ENCODE data around the gene GOLGA7B.

GOLGA7B gene

GRCh38 chr10:97821308-97822038 lies 28.2 kb upstream of the GOLGA7B start:
- ATAC-seq = no peak

GRCh38 chr10:97822261-97822687 lies 27.4 kb upstream of the GOLGA7B start:
- no peak for ATAC-seq
- no peak for TF ChIP-seq ZC3H10 (CRISPR knock-in tag; IDR thresholded peaks at IDR 0.05)
- no peak for TF ChIP-seq TSHZ2 (CRISPR knock-in tag; IDR thresholded peaks at IDR 0.05)
- no peak for TF ChIP-seq PPARA (CRISPR knock-in tag; IDR thresholded peaks at IDR 0.05; ENCODE audit: borderline replicate concordance)
- TF ChIP-seq ZNF565 (CRISPR knock-in tag; conservative IDR thresholded peaks at IDR 0.05; ENCODE audit: low read depth) = no peak
- no peak for TF ChIP-seq CSRNP3 (CRISPR knock-in tag; IDR thresholded peaks at IDR 0.05)
- TF ChIP-seq CREB5 (CRISPR knock-in tag; IDR thresholded peaks at IDR 0.05; ENCODE audit: low read depth) = no peak
- no peak for TF ChIP-seq TCF4 (CRISPR knock-in tag; IDR thresholded peaks at IDR 0.05; ENCODE audit: borderline replicate concordance)
- no peak for TF ChIP-seq BACH2 (CRISPR knock-in tag; IDR thresholded peaks at IDR 0.05; ENCODE audit: borderline replicate concordance)
- TF ChIP-seq POU6F1 (CRISPR knock-in tag; IDR thresholded peaks at IDR 0.05; ENCODE audit: borderline replicate concordance, low read depth) = no peak
- TF ChIP-seq TOX (CRISPR knock-in tag; IDR thresholded peaks at IDR 0.05; ENCODE audit: borderline replicate concordance) = no peak
- no peak for TF ChIP-seq SNAI2 (CRISPR knock-in tag; IDR thresholded peaks at IDR 0.05)
- TF ChIP-seq ZFP30 (CRISPR knock-in tag; IDR thresholded peaks at IDR 0.05) = no peak
- no peak for TF ChIP-seq ZNF8 (CRISPR knock-in tag; IDR thresholded peaks at IDR 0.05)
- no peak for TF ChIP-seq GLIS3 (CRISPR knock-in tag; IDR thresholded peaks at IDR 0.05)
- TF ChIP-seq ZNF70 (CRISPR knock-in tag; IDR thresholded peaks at IDR 0.05) = no peak

More at GRCh38 chr10:97821308-97822038, 28.2 kb upstream of the GOLGA7B start:
- TF ChIP-seq ZNF565 (CRISPR knock-in tag; conservative IDR thresholded peaks at IDR 0.05; ENCODE audit: low read depth) (no peak), OSR1 (CRISPR knock-in tag; IDR thresholded peaks at IDR 0.05) (no peak), POU6F1 (CRISPR knock-in tag; IDR thresholded peaks at IDR 0.05; ENCODE audit: borderline replicate concordance, low read depth) (no peak), ZFP30 (CRISPR knock-in tag; IDR thresholded peaks at IDR 0.05) (no peak), ARNTL (CRISPR knock-in tag; IDR thresholded peaks at IDR 0.05; ENCODE audit: borderline replicate concordance, low read depth) (no peak), CSDC2 (CRISPR knock-in tag; IDR thresholded peaks at IDR 0.05) (no peak), PATZ1 (CRISPR knock-in tag; IDR thresholded peaks at IDR 0.05; ENCODE audit: borderline replicate concordance) (no peak), ESRRG (CRISPR knock-in tag; IDR thresholded peaks at IDR 0.05) (no peak), BACH2 (CRISPR knock-in tag; IDR thresholded peaks at IDR 0.05; ENCODE audit: borderline replicate concordance) (no peak), CREB5 (CRISPR knock-in tag; IDR thresholded peaks at IDR 0.05; ENCODE audit: low read depth) (no peak), ZNF70 (CRISPR knock-in tag; IDR thresholded peaks at IDR 0.05) (no peak), ZFP3 (CRISPR knock-in tag; IDR thresholded peaks at IDR 0.05) (no peak), TCF4 (CRISPR knock-in tag; IDR thresholded peaks at IDR 0.05; ENCODE audit: borderline replicate concordance) (no peak), GLIS3 (CRISPR knock-in tag; IDR thresholded peaks at IDR 0.05) (no peak), SNAI2 (CRISPR knock-in tag; IDR thresholded peaks at IDR 0.05) (no peak), ISL1 (CRISPR knock-in tag; IDR thresholded peaks at IDR 0.05) (no peak), ZNF8 (CRISPR knock-in tag; IDR thresholded peaks at IDR 0.05) (no peak), ZC3H10 (CRISPR knock-in tag; IDR thresholded peaks at IDR 0.05) (no peak)

Measured in SK-N-SH treated with all-trans-retinoic acid at 6 μM for 48 hours (cell line).